GOT3 (cell line): Measurements from ENCODE around the gene LUZP2.

ENCODE experiments used
- DNase-seq: peaks from one replicate; lab custom pipeline; 2025; ENCODE audit warnings: mixed read lengths; lab: John Stamatoyannopoulos, UW

Gene LUZP2

DNA sequence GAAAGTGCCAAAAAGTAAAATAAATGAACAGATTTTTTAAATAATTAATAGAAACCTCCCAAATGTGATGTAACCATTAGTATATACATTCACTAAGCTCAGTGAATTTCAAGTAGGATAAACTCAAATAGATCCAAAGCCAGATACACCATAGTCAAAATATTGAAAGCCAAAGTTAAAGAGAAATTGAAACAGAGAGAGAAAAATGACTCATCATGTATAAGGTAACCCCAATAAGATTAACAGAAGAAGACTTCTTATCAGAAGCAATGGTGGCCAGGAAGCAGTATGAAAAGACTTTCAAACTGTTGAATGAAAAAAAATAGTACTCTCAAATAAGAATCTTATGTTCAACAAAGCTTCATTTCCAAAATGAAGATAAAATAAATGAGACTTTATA lies 70.5 kb downstream of the LUZP2 start:
- no peak for DNase-seq

DNA sequence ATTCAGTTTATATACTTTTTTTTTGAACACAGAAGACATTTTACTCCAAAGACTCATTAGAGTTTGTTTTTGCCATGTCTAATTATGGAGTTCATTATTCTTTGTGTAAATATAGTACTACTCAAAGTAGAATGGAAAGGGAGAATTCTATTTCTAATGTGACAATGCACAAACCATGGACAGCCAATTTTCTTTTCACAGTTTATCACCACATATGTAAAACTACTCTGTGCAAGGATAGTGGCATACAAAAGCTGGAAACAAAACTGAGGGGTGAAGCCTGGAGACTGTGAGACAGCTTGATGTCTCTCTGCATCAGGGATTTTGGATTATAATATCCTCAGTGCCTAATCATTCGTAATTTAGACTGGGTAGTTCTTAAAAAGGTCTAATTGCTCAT lies 75.5 kb downstream of the LUZP2 start:
- no peak for DNase-seq

DNA sequence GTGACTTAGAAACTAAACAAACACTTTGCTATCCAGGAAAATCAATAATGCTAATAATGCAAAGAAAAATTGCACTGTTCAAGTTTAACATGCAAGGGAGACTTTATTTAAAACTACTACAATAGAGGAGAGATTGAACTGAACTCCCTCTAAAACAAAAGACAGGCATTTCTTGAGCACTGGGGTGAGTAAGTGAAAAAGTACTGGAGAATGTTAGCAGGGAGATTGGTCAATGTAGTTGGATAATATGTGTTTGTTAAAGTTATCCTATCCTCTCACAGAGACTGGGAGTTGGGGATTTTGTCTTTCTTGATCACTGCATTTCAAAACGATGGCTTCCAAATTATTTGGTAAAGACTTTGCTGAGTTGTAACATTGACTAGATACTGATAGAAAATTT lies 77.6 kb downstream of the LUZP2 start:
- DNase-seq = no peak

DNA sequence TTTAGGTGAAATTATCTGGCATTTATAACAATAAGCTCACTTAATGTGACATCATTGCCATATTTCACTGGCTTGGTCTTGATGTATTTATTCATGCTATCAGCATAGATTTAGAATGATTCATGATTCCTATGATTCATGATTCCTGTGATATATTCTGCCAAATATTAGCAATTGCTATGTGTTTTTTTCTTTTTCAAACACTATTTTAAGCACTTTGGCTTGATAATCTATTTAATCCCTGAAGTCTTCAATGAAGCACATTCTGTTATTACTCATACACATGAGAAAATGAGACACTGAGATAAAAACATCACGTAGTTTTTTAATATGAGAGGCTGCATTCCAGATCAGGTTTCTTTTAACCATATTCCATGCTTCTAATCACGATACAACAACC lies 78.5 kb downstream of the LUZP2 start:
- no peak for DNase-seq

DNA sequence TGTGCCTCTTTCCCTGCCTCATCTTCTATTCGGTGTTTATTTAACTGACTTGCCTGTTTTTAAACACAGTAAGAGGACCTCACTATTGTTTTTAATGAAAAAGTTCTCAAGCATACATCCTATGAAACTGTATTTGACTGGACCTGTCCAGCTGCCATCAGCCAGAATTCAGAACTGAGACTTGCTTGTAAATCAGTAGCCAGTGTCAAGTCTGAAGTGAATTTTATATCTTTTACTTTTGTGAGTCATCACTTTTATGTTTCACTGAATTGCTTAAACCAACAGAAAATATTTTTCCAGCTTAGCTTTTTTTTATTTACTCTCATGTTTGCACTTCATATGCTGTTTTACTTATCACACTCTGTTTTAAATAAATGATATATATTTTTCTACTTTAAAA lies 88.3 kb downstream of the LUZP2 start:
- DNase-seq = no peak

DNA sequence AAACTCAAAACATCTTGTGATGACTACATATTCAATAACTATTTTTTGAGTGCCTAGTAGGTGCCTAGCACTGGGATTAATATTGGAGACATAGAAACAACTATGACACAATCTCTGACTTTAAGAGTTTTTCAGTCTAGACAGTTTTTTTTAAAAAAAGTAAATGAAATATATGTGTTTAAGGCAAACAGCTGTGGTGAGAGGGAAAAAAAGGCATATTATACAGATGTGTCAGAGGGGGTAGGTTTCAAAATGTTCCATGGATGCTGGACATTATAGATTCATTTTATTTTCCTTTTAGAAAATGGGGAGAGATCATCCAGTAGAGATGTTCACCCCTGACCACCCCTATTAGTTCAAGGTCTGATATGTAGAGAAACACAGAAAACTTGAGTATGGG lies 90.8 kb downstream of the LUZP2 start:
- no peak for DNase-seq

DNA sequence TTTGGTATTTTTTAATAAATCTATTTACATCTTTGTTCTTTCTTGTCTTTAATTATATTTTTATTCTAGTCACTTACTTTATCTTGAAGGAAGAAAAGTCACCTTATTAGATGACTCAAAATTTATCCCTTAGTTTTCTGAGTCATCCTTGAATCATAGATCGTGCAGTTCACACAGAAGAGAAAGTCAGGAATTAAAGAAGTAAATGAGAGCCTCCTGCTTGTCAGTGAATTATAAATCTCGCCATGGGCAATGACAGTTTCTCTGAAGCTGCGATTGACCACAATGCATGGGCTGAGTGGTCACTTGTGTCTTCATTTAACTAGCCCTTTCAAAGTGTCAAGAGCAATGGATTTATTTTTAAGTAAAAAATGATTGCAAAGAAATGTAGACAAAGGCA lies 91.2 kb downstream of the LUZP2 start:
- DNase-seq = no peak

DNA sequence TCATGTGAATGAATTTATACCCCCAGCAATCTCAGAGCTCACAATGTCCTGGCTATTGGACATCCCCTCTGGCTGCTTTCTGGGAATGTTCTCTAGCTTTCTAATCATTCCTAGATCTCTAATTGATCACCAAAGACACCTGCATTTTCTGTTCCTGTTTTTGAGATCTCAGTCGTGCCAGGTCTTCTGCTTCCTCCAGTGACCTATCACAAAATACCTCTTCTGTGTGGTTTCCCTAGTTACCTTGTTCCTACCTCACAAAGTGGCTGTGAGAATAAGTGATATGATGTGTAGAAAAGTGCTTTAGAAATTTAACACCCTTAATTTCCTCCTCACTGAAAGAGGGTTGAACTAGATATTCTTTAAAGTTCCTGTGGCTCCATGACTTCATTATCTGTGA lies 92.2 kb downstream of the LUZP2 start:
- DNase-seq = no peak

DNA sequence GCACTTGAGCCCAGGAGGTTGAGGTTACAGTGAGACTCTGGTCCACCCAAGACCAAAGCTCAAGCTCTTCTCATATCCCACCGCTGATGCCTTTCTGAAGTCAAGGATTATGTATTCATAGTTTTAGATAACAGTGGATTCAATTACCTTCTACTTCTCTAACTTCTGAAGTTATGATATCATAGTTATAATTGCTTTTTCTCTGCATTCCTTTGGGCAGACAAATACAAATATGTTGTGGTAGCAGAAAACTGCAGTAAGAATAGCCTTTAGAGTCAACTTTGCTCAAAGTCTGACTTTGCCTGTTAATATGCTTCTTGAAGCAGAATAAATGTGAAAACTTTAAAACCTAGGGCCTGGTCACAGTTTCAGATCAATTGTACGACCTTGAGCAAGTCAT lies 94.4 kb downstream of the LUZP2 start:
- no peak for DNase-seq

DNA sequence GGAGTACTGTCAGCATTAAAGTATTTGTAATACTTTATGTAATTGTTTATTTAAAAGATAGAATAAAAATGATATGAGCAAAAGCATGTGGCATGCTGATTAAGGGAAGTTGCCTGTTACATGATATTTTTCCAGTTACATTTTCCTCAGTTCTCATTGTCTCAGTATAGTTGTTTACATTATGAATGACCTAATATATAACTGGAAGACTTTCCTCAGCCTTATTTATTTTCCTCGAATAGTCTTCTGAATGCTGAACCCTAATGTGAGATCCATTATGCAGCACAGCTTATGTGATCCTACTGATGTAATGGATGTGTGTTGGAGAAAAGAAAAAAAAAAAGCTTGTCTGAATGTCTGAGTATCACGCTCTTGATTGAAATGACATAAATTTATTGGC lies 95.5 kb downstream of the LUZP2 start:
- DNase-seq = no peak

DNA sequence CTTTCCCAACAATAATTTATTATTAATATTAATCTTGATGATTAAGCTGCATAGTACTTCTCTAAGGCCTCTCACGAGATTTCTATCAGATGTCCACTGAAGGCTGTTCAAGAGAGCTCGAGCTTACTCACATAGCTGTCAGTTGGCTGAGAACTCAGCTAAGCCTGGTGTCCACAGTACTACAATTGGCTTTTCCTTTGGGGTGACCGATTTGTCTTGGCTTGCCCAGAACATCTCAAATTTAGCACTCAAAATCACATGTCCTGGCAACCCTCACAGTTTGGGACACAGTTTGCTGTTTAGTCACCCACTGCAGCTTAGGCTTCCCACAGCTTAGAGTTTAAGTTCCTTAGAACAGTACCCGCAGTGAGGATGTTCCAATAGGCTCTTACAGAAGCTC lies 96.5 kb downstream of the LUZP2 start:
- DNase-seq = no peak

DNA sequence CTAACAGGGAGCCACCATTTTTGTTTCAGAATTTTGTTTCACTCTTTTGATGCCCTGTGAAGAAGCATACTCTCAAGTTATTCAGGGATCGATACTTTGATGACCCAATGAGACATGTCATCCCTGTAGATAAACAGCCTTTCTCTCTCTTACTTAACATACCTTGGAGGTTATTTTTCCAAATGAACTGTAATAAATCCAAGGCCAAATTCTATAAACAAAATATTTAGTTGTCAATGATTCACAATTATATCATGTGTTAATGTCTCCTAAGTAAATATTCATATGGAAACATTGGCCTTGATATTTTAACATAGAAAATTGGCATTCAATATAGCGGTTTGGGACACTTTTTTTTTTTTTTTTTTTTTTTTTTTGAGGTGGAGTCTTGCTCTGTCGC lies 97.5 kb downstream of the LUZP2 start:
- DNase-seq = no peak

DNA sequence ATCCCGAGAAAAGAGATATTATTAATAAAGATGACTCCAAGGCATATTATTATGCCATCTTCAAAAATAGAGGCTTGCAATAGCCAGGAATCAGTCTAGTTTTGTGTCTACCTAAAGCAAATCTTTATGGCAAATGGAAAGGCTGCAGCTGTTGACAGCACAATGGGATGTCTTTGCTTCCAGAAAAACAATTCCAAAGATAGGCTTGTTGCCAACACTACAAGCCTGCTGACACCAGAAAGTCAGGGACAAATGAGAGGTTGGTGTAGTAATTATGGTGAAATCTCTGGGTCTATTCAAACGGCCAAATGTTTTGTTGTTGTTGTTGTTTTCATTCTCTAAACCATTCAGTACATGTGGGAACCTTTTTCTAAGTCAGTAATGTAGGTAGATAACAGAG lies 101.8 kb downstream of the LUZP2 start:
- DNase-seq = no peak

DNA sequence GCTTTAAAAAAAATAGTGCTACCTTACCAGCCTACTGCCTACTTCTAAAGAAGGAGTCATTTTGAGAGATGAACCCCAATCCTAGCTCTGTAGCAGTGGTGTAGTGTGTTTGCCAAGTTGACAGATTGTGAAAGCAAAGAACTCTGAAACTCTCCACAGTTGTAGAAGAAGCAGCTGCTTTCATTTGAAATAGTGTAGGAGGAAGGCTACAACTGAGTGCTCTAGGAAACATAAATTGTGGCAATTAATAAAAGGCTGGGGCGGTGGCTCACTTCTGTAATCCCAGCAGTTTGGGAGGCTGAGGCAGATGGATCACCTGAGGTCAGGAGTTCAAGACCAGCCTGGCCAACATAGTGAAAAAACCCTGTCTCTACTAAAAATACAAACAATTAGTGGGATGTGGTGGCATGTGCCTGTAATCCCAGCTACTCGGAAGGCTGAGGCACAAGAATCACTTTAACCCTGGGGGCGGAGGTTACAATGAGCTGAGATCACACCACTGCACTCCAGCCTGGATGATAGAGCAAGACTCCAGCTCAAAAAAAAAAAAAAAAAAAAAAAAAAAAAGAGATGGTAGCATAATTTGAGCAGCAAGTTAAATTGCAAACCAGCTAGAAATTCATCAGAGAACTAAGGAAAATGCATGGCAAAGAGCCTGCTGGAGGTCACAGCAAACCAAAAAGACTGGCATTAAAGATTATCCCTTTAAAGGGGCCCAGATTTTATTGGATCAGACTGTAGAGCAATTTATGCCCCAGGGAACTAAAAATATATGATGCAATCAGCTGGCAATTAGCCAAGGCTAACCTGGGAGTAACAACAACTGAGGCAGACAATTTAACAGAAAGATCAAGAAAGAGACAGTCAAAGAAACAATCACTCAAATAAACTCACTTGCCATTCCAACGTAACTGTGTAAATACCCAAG lies 112.6 kb downstream of the LUZP2 start:
- no peak for DNase-seq

DNA sequence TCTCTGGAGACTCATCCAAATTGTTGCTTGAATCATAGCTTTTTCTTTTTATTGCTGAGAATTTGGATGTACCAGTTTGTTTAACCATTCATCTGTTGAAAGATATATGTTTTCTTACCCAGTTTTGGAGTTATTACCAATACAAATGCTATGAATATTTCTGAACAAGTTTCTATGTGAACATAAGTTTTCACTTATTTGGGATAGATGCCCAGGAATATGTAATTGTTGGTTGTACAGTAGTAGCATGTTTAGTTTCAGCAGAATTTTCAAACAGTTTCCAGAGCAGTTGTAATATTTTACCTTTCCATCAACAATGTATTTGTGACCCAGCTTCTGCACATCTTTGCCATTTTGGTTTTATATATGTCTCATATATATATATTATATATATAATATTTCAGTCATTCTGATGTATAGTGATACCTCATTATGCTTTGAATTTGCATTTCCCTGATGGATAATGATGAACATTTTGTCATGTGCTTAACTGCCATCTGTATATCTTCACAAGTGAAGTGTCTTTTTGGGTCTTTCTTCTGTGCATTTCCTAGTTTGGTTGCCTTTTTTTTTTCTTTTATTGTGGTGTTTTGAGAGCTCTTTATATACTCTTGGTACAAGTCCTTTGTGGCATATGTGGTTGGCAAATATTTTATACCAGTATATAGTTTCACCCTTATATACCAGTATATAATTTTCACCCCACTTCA lies 118.8 kb downstream of the LUZP2 start:
- DNase-seq = no peak

DNA sequence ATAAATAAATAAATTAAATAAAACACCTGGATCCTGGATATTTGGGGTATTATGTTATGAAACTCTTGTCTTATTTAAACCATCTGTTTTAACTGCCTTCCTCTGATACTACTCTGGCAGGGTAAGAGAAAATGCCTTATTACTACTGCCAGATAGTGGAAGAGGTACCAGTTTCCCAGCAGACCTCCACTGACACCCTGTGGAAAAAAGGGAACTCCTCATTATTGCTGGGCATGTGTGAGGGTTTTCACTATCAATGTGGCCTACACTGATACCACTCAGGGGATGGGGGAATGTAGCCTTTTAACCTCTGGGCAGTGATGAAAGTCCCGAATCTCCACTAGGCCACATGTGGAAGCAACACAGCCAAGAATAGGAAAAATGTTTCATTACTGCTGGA lies 121.0 kb downstream of the LUZP2 start:
- no peak for DNase-seq

DNA sequence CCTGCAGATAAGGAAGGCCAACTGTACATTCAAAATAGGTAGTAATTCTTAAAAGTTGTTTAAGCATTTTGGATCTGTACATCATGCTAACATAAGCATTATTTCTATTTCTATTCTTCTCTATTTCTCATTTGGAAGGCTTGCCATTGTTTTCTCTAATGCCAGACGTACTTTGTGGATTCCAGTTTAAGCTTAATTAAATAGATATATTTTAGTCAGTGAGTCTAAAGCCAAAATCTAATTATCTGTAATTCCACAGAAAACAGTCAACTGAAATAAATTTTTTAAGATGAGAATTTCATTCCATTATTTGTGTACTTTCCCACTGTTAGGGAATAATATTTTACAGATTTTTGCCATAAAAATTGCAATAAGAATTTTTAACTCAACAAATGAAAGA lies 123.0 kb downstream of the LUZP2 start:
- DNase-seq = no peak

DNA sequence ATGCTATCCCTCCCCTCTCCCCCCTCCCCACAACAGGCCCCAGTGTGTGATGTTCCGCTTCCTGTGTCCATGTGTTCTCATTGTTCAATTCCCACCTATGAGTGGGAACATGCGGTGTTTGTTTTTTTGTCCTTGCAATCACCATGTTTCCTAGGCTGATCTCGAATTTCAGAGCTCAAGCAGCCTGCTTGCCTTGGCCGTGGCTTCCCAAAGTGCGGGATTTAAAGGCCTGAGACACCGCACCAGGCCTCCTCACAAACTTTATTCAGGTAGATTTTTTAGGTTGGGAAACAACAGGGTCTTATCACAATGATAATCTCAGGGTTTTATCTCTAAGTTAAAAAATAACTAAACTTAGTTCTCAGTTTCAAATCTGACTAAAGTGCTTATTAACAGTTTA lies 125.4 kb downstream of the LUZP2 start:
- DNase-seq = no peak

DNA sequence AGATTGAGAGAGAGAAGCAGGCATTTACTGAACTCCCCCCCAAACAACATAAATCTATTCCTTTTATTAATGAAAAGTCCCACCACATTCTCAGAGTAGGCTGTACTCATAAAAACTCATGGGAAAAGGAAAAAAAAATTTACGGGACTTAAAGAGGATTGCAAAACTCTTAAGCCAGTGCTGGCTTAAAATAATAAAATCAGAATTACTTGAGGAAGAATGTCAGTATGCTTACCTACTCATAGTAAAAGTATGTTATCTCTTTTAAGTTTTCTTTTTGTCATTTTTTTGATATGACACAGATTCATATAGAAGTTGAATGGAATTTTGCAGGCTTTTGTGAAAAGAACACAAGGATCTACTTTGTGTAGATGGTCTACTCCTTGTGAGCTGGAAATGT lies 126.3 kb downstream of the LUZP2 start:
- no peak for DNase-seq

DNA sequence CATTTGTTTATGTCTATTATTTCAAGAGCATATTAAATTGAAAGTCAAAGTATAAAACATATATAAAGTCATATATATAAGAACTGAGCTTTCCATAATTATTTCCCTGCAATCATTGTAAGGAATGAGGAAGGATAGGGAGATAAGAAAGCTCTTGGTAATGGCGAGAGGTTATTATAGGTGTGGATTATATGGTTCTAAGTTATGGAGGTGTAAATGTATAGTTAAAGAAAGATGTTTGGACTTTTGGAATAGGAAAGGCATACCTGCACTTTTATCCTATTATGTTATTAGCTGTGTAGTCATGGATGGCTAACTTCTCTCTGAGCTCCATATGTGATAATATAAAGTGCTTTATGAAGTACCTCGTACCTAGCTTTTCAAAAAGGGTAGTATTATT lies 127.6 kb downstream of the LUZP2 start:
- no peak for DNase-seq

DNA sequence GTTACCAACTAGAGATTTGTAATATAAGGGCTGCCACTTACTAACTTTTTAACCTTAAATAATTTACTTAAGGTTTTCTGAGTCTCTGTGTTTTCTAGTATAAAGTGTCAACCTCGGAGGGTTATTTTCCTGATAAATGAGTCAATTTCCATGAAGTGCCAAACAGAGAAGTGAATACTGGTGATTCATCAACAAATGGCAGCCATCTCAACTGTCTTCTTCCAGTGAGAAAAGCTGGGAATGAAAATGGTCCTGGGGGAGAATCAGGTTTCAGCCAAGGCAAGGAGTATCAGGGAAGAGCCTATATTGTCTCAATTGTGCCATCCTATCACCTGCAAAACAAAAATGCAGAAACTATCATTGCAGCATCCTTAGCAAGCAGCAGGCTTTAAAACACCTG lies 129.1 kb downstream of the LUZP2 start:
- DNase-seq = no peak

DNA sequence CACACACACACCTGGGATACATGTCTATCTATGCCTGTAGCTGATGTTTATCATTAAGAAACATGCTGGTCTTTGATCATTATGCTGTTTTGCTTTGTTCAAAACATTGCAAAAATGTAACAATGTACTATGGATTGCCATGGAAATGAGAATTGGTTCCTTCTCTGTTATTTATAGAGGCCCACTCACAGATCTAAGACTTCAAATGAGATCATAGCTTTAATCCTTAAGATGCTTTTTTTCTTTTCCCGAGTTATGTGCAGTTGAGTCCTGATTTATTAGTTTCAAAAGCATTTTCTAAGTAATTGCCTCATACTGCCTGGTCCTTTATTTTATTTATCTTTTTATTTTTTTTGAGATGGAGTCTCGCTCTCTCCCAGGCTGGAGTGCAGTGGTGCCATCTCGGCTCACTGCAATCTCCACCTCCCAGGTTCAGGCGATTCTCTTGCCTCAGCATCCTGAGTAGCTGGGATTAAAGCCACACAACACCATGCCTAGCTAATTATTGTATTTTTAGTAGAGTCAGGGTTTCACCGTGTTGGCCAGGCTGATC lies 131.4 kb downstream of the LUZP2 start:
- no peak for DNase-seq

DNA sequence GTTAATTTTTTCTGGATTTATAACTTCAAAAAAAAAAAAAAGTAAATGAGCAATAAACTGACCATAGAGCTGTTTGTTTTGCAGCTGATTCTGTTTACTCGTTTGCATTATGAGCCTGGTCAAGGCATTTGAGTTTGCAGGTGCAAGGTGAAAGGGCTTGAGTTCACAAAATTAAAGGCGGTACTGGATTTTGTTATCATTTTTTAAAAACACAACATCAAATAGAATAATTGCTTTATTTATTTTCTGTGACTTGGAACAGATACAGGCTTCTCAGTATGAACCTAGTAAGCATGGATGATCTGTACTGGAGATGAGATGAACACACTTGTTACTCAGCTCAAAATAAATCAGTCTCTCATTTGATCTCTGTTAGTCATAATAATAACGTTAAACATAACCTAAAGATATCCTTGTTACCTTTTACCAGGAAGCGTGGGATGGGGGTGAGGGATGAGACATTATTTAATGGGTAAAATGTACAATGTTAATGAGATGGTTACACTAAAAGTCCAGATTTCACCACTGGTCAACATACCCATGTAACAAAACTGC lies 137.8 kb downstream of the LUZP2 start:
- no peak for DNase-seq
